SH-SY5Y (cell line): ENCODE measurements around the gene CAND2.

Experiments
- GATA2 ChIP-seq: IDR thresholded peaks from 2 replicates; pipeline ENCODE4 v1.6.1; 2011; ENCODE audit warnings: mild to moderate bottlenecking, low read depth, low read length
- GATA3 ChIP-seq: IDR thresholded peaks from 2 replicates; pipeline ENCODE4 v1.6.1; 2011; ENCODE audit warnings: low read depth, mild to moderate bottlenecking, low read length, moderate library complexity

The CAND2 gene

DNA sequence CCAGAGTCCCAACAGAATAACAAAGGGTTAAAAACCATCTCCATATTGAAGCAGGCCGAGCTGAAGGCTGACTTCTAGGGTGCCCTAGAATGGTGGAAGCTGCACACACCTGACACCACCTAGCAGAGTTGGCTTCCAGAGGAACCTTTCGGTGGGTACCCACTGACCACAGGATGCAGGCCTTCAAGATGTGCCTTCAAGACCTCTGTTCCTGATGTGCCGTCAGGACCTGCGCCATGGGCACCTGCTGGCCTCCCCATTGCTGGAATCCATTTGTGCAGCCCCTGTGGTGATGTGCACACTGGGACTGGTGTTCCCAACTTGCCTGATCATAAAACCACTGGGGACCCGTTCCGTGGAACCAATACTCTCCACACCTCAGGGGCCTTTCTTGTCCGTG is 80.6 kb downstream of the CAND2 start:
- TF ChIP-seq GATA3 (no peak), GATA2 (no peak)

DNA sequence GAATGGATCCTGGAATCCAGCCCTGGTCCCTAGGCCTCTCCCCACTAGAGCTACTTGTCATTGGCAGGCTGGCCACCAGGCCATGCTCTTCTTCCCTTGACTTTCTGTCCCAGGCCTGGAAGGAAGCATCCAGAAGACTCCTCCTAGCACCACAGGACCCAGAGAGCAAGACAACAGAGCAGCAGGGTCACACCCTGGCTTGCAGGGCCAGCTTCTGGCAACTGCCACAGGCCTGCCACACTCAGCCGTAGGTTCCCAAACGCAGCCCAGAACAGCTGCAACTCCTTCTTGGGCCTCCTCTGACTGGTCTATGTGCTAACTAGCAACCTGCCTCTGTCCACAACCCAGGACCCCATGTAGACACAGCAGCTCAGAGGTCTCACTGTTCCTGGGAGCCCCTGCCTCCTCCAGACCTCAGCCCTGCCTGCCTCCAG is 81.7 kb downstream of the CAND2 start:
- TF ChIP-seq GATA2 (no peak), GATA3 (no peak)

DNA sequence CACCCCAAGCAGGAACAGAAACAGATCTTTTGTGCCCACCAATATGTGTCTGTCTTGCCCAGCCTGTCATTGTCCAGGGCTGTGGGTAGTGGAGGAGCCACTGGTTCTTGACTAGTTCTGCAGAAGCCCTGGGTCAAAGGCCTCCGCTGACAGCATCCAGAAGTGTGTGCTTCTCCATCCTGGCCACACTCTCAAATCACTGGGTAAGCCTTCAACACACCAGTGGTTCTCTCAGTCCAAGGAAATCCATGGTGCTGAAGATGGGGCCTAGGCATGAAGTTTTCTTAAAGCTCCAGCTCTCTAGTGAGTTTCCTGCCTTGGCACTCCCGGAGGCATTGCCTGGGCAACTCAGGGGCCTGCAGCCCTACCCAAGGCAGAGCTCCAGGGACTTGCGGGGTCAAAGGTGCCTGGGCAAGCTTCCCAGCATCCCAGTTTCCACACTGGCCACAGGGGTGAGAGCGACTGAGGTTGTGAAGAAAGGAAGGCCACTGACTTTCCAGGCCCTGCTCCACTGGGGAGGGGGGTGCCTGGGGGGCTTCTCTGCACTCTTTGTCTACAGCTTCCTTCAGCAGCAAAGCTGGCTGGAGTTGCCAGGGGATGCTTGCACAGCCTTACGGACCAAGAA is 82.8 kb downstream of the CAND2 start:
- TF ChIP-seq GATA3 (no peak), GATA2 (no peak)

DNA sequence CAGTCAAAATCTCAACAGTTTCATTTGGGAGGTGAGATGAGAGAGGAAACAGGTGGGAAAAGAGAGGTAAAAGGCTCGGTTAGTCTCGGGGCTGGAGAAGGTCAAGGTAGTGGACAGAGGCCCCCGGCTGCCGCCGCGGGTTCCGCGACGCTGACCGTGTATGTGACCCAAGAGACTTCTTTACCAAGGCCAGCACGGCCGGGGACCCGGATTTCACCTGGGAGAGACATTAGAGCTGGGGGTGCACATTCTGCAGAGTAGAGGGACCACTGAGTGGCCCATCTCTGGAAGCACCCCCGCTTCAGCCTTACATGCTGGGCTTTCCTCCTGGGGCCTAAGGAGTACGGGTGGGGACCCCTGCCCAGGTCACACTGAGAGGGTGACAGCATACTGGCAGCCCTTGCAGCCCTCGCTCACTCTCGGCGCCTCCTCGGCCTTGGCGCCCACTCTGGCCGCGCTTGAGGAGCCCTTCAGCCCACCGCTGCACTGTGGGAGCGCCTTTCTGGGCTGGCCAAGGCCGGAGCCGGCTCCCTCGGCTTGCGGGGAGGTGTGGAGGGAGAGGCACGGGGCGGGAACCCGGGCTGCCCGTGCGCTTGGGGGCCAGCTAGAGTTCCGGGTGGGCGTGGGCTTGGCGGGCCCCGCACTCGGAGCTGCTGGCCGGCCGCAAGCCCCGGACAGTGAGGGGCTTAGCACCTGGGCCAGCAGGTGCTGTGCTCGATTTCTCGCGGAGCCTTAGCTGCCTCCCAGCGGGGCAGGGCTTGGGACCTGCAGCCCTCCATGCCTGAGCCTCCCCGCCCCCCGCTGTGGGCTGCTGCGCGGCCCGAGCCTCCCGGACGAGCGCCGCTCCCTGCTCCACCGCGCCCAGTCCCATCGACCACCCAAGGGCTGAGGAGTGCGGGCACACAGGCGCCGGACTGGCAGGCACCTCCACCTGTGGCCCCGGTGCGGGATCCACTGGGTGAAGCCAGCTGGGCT is 86.1 kb downstream of the CAND2 start:
- no peak for TF ChIP-seq GATA2
- no peak for TF ChIP-seq GATA3

DNA sequence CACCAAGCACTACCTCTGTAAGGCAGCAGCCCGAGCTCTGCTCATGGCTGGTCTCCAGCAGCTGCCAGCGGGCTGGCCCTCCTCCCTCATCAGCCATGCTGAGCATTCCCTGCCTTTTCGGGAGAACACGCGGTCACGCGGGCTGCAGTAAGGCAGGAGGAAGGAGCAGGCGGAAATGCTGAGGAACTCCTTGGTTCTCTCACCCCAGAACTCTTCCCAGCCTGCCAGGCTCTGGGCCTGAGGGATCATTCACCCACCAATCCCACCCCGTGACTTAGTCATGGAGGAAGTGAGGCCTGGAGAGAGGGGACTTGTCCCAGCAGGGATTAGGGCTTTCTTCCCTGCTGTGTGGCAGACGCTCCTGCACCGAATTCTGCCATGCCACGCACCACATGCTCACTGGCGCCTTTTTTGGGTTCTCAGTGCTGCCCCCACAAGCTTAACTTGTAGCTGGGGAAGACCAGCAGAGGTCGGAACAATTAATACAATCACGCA is 87.8 kb downstream of the CAND2 start:
- no peak for TF ChIP-seq GATA3
- no peak for TF ChIP-seq GATA2
